NB4 (cell line): Measurements from ENCODE around the gene CYP26A1.

ENCODE experiments used
- DNase-seq: peaks from one replicate; pipeline ENCODE4 v3.0.0; 2010; ENCODE audit warnings: low read depth
- H3K4me3 ChIP-seq: one replicate; pipeline ENCODE4 v1.5.1; 2011; ENCODE audit warnings: mild to moderate bottlenecking, low read depth, low read length, moderate library complexity
- CTCF ChIP-seq: IDR thresholded peaks from one replicate; pipeline ENCODE4 v1.5.1; 2012; ENCODE audit warnings: low read depth, low read length
- MAX ChIP-seq: IDR thresholded peaks from 2 replicates; pipeline ENCODE4 v1.6.1; 2011; ENCODE audit warnings: low read depth, low read length
- MYC ChIP-seq: IDR thresholded peaks from 2 replicates; pipeline ENCODE4 v1.6.1; 2011; ENCODE audit warnings: low read depth, low read length
- POLR2A ChIP-seq: IDR thresholded peaks from 2 replicates; pipeline ENCODE4 v1.6.1; 2011; ENCODE audit warnings: mild to moderate bottlenecking; ENCODE audit not compliant: insufficient read length; ENCODE audit errors: extremely low read depth

CYP26A1 gene

GRCh38 chr10:93032809-93033137 lies 40.9 kb upstream of the CYP26A1 start:
- H3K4me3 ChIP-seq: no peak overlapping the region
- no peak for DNase-seq
- TF ChIP-seq MAX (no peak), CTCF (no peak), POLR2A (no peak), MYC (no peak)

DNA sequence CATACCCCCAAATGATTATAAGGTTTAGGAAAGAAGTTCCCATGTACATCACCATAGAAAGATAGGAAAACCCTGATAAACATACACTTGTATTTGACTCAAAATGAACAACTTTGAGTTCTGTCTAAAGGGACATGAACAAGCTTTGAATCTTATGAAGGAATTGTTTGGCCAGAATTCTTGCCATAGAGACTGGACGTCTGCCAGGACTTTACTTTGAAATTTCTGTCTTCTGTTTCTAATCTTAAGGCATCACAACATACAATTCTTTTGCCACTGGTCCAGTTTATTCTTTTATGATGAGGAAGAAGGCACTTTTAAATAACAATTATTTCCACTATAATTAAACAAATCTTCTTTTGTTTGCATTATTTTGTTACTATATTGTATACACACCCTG lies 39.3 kb upstream of the CYP26A1 start:
- no peak overlapping the region for H3K4me3 ChIP-seq
- TF ChIP-seq MAX: no peak
- TF ChIP-seq POLR2A: no peak
- TF ChIP-seq CTCF: no peak
- no peak for TF ChIP-seq MYC
- no peak for DNase-seq

DNA sequence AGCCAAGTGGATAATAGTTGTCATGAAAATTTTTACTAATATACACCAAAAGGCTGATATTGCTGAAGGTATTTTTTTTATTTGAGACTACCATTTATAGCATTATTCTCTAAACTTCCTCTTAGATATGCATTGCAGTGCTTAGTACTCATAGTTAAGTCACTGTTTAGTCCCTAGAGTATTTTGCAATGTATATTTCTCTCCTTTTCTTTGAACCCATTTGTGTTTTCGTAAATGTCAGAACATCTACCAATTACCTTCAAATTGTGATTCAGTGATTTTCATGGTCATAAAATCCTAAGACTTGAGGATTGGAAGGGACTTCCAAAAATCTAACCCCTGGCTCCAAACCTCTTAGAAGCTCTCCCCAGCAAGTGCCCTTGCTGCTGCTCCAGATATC lies 34.6 kb upstream of the CYP26A1 start:
- DNase-seq: peak; percentile 27
- H3K4me3 ChIP-seq: no peak overlapping the region
- TF ChIP-seq MYC (no peak), CTCF (no peak), POLR2A (no peak), MAX (no peak)

GRCh38 chr10:93039721-93040120 lies 34.0 kb upstream of the CYP26A1 start:
- H3K4me3 ChIP-seq: no peak overlapping the region
- DNase-seq: peak; percentile 81
- TF ChIP-seq MAX (peak; percentile 92), CTCF (peak; percentile 77), MYC (peak; percentile 92), POLR2A (no peak)

DNA sequence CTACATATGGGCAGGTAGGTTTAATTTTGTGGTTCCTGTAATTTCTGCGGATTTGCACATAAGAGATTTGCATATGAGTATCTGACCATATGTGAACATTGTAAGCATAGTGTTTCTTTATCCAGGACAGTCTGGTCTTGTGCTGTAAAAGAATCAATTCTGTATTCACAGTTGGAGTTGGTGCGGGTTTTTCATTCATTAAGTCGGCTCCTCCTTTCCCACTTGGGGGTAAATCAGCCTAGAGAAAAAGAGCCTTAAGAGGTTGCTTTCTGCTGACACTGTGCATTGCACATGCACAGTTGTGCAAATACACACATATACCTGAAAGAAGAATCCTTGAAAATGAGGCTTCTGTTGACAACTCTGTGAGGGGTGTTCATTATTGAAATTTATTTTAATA lies 19.2 kb upstream of the CYP26A1 start:
- TF ChIP-seq MAX (no peak), MYC (no peak), CTCF (no peak), POLR2A (no peak)
- no peak for DNase-seq
- no peak overlapping the region for H3K4me3 ChIP-seq

DNA sequence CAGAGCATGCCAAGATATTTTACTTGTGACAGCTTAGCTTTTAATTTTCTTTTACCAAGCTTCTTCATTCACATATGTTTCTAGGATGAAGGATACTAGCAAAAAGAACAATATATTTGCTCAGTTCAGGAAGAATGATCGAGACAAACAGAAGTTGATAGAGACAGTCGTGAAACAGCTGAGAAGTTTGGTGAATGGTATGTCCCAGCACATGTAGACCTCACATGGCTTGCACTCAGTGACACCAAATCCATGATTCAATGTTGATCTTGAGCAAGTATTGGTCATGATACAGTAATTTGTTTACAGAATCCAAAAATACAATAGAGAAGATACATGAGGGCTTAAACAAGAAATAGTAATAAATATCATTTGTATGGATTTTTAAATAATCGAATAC lies 15.6 kb upstream of the CYP26A1 start:
- H3K4me3 ChIP-seq: no peak overlapping the region
- TF ChIP-seq CTCF (no peak), POLR2A (no peak), MAX (no peak), MYC (no peak)
- DNase-seq: no peak
